HepG2 (cell line): Measurements from ENCODE around the gene LDLRAD4. TPM values are rescaled to one million over a fixed set of nuclear protein-coding genes. Genes with fewer than 3 reads are reported as not detected.

Source experiments
- ATAC-seq: fragments of 200-7000 bp; cut with Tn5 transposase; 3 replicates; pipeline ENCODE4 v1.9.1; 2020; ENCODE audit warnings: mild to moderate bottlenecking, moderate library complexity
- BruUV-seq: library from RNA; stranded (reverse); fragments of 400-500 nt; replicated peaks from 2 replicates; lab custom pipeline; 2021; lab: Mats Ljungman, UMichigan
- CTCF ChIA-PET: fragments of 300-600 bp; formaldehyde crosslinking; extraction: SDS; loops from one replicate; lab custom pipeline; 2021; ENCODE audit warnings: low total read pairs, inconsistent platforms, low intra/inter-chr PET ratio; lab: Yijun Ruan, JAX
- POLR2A ChIA-PET: fragments of 350-600 bp; sonication (Branson Sonifier 250); formaldehyde crosslinking; loops from one replicate; lab custom pipeline; 2020; ENCODE audit warnings: antibody characterized with exemption, inconsistent platforms; lab: Yijun Ruan, JAX
- DNase-seq: peaks from one replicate; pipeline ENCODE4 v3.0.0-alpha.2; 2015; ENCODE audit warnings: low spot score
- FAIRE-seq: peaks from 3 replicates; lab custom pipeline; 2011; peaks lifted over from hg19 to GRCh38; lab: Jason Lieb, UNC
- H2AFZ ChIP-seq: one replicate; pipeline ENCODE4 v1.6.1; 2011; ENCODE audit warnings: low read length, inconsistent platforms
- H3K27ac ChIP-seq: fragments of 300-600 bp; 3 replicates; pipeline ENCODE4 v1.8.0; 2011; ENCODE audit warnings: mixed run types, mild to moderate bottlenecking, mixed read lengths, low read length, inconsistent platforms; ENCODE audit not compliant: insufficient read depth; ENCODE audit errors: extremely low read length
- H3K27me3 ChIP-seq, 2 experiments: fragments of 200-600 bp in 1 of 2; 2 replicates in 1 of 2; 3 replicates in 1 of 2; pipeline versions ENCODE4 v1.6.0 to v1.8.0; 2011; ENCODE audit warnings: low read length in 2 of 2, mild to moderate bottlenecking in 2 of 2, moderate library complexity in 2 of 2, inconsistent platforms in 1 of 2; ENCODE audit not compliant: insufficient read depth in 2 of 2, control insufficient read depth in 1 of 2
- H3K36me3 ChIP-seq, 2 experiments: fragments of 200-600 bp in 1 of 2; replicated peaks in 1 of 2; 2 replicates in 1 of 2; 3 replicates in 1 of 2; pipeline versions ENCODE4 v1.5.1 to v1.8.0; 2011; ENCODE audit warnings: low read length in 2 of 2, inconsistent platforms in 1 of 2; ENCODE audit not compliant: insufficient read depth in 2 of 2, control insufficient read depth in 1 of 2
- H3K4me1 ChIP-seq: 2 replicates; pipeline ENCODE4 v1.5.1; 2012; ENCODE audit warnings: low read length, inconsistent platforms; ENCODE audit not compliant: insufficient read depth
- H3K4me2 ChIP-seq: 2 replicates; pipeline ENCODE4 v1.6.0; 2011; ENCODE audit warnings: low read depth, low read length, inconsistent platforms
- H3K4me3 ChIP-seq, 3 experiments: fragments of 200-600 bp in 1 of 3; sonication (generic), shearing (Covaris generic) in 1 of 3; replicated peaks in 1 of 3; 2 replicates each; pipeline ENCODE4 v1.5.1; 2011 to 2016; ENCODE audit warnings: low read length in 3 of 3, inconsistent platforms in 2 of 3, low read depth in 2 of 3, mild to moderate bottlenecking in 2 of 3, control low read depth in 1 of 3, mixed read lengths in 1 of 3; ENCODE audit not compliant: insufficient read depth in 1 of 3
- H3K79me2 ChIP-seq: one replicate; pipeline ENCODE4 v1.6.1; 2011; ENCODE audit warnings: low read length, inconsistent platforms; ENCODE audit not compliant: insufficient read depth
- H3K9ac ChIP-seq: 2 replicates; pipeline ENCODE4 v1.6.0; 2011; ENCODE audit warnings: mild to moderate bottlenecking, low read depth, low read length, inconsistent platforms; ENCODE audit not compliant: insufficient read depth
- H3K9me3 ChIP-seq: 2 replicates; pipeline ENCODE4 v1.5.1; 2012; ENCODE audit warnings: mild to moderate bottlenecking, low read length
- H4K20me1 ChIP-seq: 2 replicates; pipeline ENCODE4 v1.6.0; 2011; ENCODE audit warnings: inconsistent platforms, mild to moderate bottlenecking, low read length, moderate library complexity; ENCODE audit not compliant: insufficient read depth
- ARID2 ChIP-seq: sonication (generic); formaldehyde crosslinking; IDR thresholded peaks from 2 replicates; pipeline ENCODE4 v1.8.1; 2022; ENCODE audit warnings: mild to moderate bottlenecking, missing genetic modification reagents, borderline replicate concordance
- POLR2AphosphoS5 ChIP-seq: IDR thresholded peaks from 2 replicates; pipeline ENCODE4 v1.6.1; 2012; ENCODE audit warnings: low read depth, low read length
- SALL1 ChIP-seq: sonication (generic); formaldehyde crosslinking; IDR thresholded peaks from 2 replicates; pipeline ENCODE4 v1.8.0; 2022; ENCODE audit warnings: mild to moderate bottlenecking, missing genetic modification reagents
- SIN3A ChIP-seq: IDR thresholded peaks from 2 replicates; pipeline ENCODE4 v1.6.1; 2011; ENCODE audit warnings: low read depth, mild to moderate bottlenecking, control low read depth, low read length, borderline replicate concordance
- SMAD1 ChIP-seq: sonication (generic); formaldehyde crosslinking; IDR thresholded peaks from 2 replicates; pipeline ENCODE4 v1.4.0; 2020; ENCODE audit warnings: missing genetic modification reagents, low read depth, mild to moderate bottlenecking, borderline replicate concordance
- SP5 ChIP-seq: IDR thresholded peaks from 2 replicates; pipeline ENCODE4 v1.6.1; 2016; ENCODE audit warnings: low read depth, borderline replicate concordance
- ZNF333 ChIP-seq: sonication (generic); formaldehyde crosslinking; IDR thresholded peaks from 2 replicates; pipeline ENCODE4 v1.4.0; 2020; ENCODE audit warnings: mild to moderate bottlenecking, missing genetic modification reagents, borderline replicate concordance
- ZNF556 ChIP-seq: sonication (generic); formaldehyde crosslinking; IDR thresholded peaks from 2 replicates; pipeline ENCODE4 v1.4.0; 2020; ENCODE audit warnings: mild to moderate bottlenecking, missing genetic modification reagents, borderline replicate concordance
- WGBS: methylation state at CpG from one replicate; pipeline ENCODE4 v1.1.6; 2017; ENCODE audit warnings: low lambda C conversion rate; 5-methylcytosine and 5-hydroxymethylcytosine counted together
- in situ Hi-C: cut with HindIII; loops from 2 replicates; pipeline ENCODE4 v1.10.0; 2017; ENCODE audit warnings: low pct_unique_long_range_greater_than_20kb; ENCODE audit not compliant: extremely low pct_ligation_motif_present
- intact Hi-C: fragments of 100-400 bp; cut with micrococcal nuclease; formaldehyde crosslinking; loops from one replicate; pipeline ENCODE4 v1.10.0; 2022; ENCODE audit not compliant: unreplicated experiment
- polyA plus RNA-seq, 8 experiments: library from polyadenylated mRNA; depleted of rRNA in 3 of 8; stranded (reverse) in 7 of 8; unstranded in 1 of 8; fragments of >200 nt; fragmentation: Illumina TruSeq in 4 of 8; extraction: Trizol in 4 of 8; gene quantifications; 2 replicates each; pipeline versions ENCODE4 v1.2.1 to v1.2.3, GENCODE V29; 2011 to 2016; ENCODE audit warnings: low read depth in 4 of 8, missing spikeins in 1 of 8, mixed read lengths in 1 of 8; ENCODE audit not compliant: insufficient read depth in 1 of 8
- total RNA-seq, 5 experiments: library from RNA; depleted of rRNA; stranded (reverse); fragments of >200 nt; fragmentation: Illumina TruSeq; extraction: Trizol; gene quantifications; 2 replicates each; pipeline ENCODE4 v1.2.3, GENCODE V29; 2016; ENCODE audit warnings: low read depth in 1 of 5
- TF ChIP-seq, protein P1 (sequence below): sonication (generic); formaldehyde crosslinking; IDR thresholded peaks from 2 replicates; pipeline ENCODE4 v1.5.0; 2020; ENCODE audit warnings: mild to moderate bottlenecking, missing genetic modification reagents, borderline replicate concordance
- TF ChIP-seq, protein P2 (sequence below): sonication (generic); formaldehyde crosslinking; IDR thresholded peaks from 2 replicates; pipeline ENCODE4 v1.8.0; 2022; ENCODE audit warnings: mild to moderate bottlenecking, missing genetic modification reagents; ENCODE audit not compliant: insufficient replicate concordance
- TF ChIP-seq, protein P3 (sequence below): sonication (generic); formaldehyde crosslinking; IDR thresholded peaks from 2 replicates; pipeline ENCODE4 v1.5.0; 2020; ENCODE audit warnings: missing genetic modification reagents, mild to moderate bottlenecking, borderline replicate concordance

Gene LDLRAD4
- total and polyA plus RNA-seq, 2 of the 13 experiments (the other 11 are each of a cell fraction or from before 2014, with no cell fraction given) = 13.6 to 20.9 TPM

DNA sequence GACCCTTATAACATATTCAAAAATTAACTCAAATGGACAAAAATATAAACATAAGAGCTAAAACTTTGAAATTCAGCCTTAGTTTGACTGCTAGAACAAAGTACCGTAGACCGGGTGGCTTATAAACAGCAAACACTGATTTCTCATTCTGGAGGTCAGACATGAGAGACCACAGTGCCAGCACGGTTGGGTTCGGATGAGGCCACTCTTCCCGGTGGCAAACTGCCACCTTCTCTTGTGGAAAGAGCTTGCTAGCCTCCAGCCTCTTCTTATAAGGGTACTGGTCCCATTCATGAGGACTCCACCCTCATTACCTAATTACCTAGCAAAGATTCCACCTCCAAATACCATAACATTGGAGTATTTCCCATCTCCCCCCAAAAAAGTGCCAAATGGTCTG, 416.5 kb downstream of the LDLRAD4 start:
- no peak for FAIRE-seq
- ChIA-PET CTCF (no interaction called here), POLR2A (no interaction called here)
- intact Hi-C loops (no loop called here), in situ Hi-C loops (loop anchor here (25.0 kb wide), 2 partner anchors 423 to 623 kb away; partner anchors contain the start of gene LDLRAD4)
- H3K4me1 ChIP-seq = peaks cover under 1% of the 10 kb centered on the region
- no peak overlapping the region for H3K4me3 ChIP-seq
- H3K9ac ChIP-seq = no peak overlapping the region
- no peak overlapping the region for H3K4me2 ChIP-seq
- no peaks in the 10 kb centered on the region for H3K9me3 ChIP-seq
- no peak for DNase-seq
- no peak overlapping the region for H3K27ac ChIP-seq
- no peaks in the 10 kb centered on the region for H4K20me1 ChIP-seq
- WGBS = 94% methylated on average over 5 of the region's 5 CpGs
- no TSS peak for BruUV-seq
- H2AFZ ChIP-seq = no peak overlapping the region
- no peaks in the 10 kb centered on the region for H3K36me3 ChIP-seq
- no peak for ATAC-seq
- no peaks in the 10 kb centered on the region; a peak in 1 of 5 replicates for H3K27me3 ChIP-seq
- no peaks in the 10 kb centered on the region for H3K79me2 ChIP-seq
- TF ChIP-seq SIN3A = no peak
- no peak for TF ChIP-seq SMAD1 (CRISPR knock-in tag)
- TF ChIP-seq, protein P1, sequence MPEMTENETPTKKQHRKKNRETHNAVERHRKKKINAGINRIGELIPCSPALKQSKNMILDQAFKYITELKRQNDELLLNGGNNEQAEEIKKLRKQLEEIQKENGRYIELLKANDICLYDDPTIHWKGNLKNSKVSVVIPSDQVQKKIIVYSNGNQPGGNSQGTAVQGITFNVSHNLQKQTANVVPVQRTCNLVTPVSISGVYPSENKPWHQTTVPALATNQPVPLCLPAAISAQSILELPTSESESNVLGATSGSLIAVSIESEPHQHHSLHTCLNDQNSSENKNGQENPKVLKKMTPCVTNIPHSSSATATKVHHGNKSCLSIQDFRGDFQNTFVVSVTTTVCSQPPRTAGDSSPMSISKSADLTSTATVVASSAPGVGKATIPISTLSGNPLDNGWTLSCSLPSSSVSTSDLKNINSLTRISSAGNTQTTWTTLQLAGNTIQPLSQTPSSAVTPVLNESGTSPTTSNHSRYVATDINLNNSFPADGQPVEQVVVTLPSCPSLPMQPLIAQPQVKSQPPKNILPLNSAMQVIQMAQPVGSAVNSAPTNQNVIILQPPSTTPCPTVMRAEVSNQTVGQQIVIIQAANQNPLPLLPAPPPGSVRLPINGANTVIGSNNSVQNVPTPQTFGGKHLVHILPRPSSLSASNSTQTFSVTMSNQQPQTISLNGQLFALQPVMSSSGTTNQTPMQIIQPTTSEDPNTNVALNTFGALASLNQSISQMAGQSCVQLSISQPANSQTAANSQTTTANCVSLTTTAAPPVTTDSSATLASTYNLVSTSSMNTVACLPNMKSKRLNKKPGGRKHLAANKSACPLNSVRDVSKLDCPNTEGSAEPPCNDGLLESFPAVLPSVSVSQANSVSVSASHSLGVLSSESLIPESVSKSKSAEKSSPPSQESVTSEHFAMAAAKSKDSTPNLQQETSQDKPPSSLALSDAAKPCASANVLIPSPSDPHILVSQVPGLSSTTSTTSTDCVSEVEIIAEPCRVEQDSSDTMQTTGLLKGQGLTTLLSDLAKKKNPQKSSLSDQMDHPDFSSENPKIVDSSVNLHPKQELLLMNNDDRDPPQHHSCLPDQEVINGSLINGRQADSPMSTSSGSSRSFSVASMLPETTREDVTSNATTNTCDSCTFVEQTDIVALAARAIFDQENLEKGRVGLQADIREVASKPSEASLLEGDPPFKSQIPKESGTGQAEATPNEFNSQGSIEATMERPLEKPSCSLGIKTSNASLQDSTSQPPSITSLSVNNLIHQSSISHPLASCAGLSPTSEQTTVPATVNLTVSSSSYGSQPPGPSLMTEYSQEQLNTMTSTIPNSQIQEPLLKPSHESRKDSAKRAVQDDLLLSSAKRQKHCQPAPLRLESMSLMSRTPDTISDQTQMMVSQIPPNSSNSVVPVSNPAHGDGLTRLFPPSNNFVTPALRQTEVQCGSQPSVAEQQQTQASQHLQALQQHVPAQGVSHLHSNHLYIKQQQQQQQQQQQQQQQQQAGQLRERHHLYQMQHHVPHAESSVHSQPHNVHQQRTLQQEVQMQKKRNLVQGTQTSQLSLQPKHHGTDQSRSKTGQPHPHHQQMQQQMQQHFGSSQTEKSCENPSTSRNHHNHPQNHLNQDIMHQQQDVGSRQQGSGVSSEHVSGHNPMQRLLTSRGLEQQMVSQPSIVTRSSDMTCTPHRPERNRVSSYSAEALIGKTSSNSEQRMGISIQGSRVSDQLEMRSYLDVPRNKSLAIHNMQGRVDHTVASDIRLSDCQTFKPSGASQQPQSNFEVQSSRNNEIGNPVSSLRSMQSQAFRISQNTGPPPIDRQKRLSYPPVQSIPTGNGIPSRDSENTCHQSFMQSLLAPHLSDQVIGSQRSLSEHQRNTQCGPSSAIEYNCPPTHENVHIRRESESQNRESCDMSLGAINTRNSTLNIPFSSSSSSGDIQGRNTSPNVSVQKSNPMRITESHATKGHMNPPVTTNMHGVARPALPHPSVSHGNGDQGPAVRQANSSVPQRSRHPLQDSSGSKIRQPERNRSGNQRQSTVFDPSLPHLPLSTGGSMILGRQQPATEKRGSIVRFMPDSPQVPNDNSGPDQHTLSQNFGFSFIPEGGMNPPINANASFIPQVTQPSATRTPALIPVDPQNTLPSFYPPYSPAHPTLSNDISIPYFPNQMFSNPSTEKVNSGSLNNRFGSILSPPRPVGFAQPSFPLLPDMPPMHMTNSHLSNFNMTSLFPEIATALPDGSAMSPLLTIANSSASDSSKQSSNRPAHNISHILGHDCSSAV (CRISPR knock-in tag) = no peak
- no peak for TF ChIP-seq ARID2 (CRISPR knock-in tag)
- no peak for TF ChIP-seq ZNF556 (CRISPR knock-in tag)
- no peak for TF ChIP-seq SALL1 (CRISPR knock-in tag)
- TF ChIP-seq SP5 (CRISPR knock-in tag) = no peak
- TF ChIP-seq, protein P2, sequence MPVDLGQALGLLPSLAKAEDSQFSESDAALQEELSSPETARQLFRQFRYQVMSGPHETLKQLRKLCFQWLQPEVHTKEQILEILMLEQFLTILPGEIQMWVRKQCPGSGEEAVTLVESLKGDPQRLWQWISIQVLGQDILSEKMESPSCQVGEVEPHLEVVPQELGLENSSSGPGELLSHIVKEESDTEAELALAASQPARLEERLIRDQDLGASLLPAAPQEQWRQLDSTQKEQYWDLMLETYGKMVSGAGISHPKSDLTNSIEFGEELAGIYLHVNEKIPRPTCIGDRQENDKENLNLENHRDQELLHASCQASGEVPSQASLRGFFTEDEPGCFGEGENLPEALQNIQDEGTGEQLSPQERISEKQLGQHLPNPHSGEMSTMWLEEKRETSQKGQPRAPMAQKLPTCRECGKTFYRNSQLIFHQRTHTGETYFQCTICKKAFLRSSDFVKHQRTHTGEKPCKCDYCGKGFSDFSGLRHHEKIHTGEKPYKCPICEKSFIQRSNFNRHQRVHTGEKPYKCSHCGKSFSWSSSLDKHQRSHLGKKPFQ (CRISPR knock-in tag) = no peak
- TF ChIP-seq, protein P3, sequence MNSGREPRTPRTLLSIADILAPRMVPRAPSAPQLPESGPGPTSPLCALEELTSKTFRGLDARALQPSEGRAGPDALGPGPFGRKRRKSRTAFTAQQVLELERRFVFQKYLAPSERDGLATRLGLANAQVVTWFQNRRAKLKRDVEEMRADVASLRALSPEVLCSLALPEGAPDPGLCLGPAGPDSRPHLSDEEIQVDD (CRISPR knock-in tag) = no peak
- no peak for TF ChIP-seq ZNF333 (CRISPR knock-in tag)
- no peak for TF ChIP-seq POLR2AphosphoS5
